NAMALWA (cell line): ENCODE data around the gene FHIT.

Experiments used
- DNase-seq: peaks from one replicate; pipeline ENCODE4 v3.0.0-alpha.2; 2015; ENCODE audit warnings: low spot score

The FHIT gene

DNA sequence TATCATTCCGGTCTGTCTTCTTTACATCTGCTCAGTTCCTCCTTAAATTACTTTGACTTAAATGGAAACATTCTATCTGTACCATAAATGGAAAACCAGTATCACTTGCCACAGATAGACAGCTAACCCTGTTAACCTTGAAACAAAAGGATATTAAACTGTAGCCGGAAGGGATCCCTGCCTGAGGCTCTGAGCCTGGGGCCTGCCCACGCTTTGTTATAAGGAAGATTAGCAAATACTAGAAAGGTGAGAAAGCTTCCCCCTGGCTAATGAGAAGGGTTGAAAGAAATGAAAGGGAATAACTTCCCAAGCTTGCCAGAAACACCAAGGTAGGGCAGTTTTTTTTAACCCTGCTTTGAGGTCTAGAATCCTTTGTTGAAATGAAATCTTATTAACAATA lies 927.6 kb downstream of the FHIT start:
- no peak for DNase-seq

DNA sequence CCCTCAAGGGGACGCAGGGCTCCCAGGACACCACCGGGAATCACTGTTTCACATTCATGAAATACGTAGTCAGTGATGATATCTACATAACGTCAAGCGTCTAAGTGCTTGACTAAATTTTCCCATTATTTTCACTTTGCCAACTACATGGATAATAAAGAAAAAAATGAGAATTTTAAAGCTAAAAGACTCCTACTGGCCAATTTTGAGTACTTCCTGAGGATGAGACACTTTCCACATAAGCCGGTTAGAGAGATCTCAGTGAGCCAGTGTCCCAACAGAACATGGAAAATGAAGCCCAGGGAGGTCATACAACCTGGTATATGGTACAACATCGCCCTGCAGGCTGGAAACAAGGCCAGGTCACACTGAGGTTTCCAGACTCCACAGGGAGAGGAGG lies 928.1 kb downstream of the FHIT start:
- DNase-seq: no peak

DNA sequence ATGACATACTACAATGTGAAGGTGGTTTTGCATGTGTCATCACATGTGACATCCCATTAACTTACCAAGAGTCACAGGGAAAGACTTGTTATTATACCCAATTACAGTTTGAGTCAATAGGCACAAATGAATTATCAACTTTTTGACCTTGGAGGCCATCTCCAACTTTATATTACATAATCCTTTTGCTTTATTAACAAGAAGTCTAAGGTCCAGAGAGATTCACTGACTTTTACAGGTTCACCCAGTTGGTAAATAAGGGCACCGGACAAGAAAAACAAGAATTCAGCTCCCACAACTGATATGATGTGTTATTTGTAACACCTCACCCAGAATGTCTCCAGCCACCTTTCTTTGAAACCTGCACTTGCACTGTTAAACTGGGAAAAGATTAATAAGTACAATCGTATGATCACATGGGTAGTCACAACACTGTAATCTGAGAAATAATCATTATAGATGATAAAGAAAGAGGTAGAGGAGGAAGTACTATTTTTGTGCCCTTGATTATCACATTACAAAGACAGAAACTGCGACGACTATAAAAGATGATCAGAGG lies 928.9 kb downstream of the FHIT start:
- DNase-seq: no peak

DNA sequence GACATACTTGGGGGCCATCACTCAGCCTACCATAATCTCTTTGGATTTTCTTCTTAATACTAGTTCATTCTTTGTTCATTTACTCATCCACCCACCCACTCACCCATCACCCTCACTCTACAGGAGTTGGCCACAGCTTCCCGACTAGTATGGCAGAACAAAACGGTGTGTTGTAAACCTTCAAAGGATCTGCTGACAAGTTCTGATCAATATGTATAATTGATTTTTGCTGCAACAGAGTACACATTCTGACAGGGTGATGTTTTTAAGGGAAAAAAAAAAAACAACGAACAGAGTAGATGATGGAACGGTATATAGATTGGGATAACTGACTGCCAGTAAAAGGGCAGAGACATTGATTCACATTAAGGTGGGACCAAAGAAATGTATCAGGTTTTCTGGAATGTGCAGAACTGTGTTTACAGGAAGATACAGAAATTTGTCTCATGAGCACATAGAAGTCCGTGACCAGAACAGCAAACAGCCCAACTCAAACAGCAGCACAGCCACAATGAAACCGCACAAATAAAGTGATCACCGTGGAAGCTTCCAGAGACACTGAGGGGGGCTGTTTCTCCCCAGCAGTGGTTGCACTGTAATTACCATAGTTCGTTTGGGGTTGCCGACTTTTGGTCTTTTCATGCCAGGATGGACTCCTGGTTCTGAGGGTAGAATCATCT lies 931.9 kb downstream of the FHIT start:
- DNase-seq: no peak

DNA sequence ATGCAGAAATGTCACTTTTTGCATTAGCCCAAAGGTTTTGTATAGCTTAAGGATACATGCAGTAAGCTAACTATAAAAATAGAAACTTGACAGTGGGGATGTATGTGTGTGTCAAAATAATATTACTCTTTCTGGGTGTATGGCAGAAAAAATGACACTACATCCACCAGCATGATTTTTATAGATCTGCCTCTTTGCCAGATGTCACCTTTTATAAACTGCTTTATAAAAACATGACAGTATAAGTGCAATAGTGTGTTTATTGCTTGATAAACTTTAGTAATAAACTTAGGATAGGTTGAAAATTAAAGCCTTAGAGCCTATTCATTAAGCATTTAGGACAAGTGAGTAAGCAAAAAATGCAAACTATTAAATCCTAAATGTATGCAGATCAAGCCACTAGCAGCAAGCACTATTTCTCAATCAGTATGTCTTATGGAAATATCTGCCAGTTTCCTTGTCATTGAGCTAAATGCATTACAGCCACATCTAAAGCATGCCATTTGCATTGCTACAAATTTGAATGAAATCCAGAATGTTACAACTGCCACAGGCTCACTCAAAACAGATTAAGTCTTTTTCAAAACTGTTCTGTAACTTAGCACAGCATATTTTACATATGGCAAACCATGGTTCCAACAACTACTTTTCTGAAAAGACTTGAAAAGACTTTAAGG lies 935.0 kb downstream of the FHIT start:
- DNase-seq: no peak

DNA sequence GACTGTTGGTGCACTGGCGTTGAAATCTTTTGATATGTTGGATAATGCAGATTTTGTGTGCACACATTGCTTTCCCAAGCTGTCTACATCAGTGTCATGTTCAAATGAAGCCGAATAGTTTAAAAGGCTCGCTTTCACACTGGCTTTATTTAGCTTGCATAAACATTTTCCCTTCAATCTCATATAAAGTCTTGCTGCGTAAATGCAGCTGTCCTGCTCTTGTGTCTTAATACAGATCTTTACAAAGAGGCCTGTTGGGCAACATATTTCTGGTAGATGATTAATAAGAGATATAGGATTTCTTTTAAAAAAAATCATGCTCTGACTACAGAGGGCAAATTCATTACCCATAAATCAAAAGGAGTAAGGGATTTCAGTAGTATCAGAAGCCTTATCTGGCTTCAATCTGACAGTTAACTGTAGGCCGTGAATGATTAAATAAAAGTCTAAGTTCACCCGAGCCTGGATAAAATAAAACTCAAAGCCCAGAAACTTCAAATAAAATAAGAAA lies 937.2 kb downstream of the FHIT start:
- no peak for DNase-seq

DNA sequence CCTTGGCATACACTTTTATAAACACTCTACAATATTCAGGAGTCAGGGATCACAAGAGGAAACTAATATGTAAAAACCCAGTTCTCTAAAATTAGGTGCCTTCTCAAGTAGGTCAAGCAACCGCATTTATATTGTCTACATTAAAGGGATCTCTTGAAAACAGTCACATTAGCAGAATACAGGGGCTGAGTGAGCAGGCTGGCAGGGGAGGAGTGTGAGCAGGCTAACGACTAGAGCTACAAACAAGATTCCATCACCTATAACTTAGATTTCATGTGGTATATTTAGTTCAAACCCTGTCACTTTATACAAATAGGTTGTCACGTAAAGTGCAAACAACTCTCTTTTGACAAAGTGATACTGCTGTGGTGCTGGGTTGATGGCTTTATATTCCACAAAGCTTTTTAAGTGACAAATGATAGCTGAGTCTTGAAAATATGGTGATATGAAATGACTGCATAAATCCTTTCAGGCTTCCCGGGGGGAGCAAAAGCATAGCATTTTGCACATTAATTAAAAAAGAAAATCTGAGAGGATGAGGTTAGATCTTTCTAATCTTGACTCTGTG lies 937.9 kb downstream of the FHIT start:
- no peak for DNase-seq

DNA sequence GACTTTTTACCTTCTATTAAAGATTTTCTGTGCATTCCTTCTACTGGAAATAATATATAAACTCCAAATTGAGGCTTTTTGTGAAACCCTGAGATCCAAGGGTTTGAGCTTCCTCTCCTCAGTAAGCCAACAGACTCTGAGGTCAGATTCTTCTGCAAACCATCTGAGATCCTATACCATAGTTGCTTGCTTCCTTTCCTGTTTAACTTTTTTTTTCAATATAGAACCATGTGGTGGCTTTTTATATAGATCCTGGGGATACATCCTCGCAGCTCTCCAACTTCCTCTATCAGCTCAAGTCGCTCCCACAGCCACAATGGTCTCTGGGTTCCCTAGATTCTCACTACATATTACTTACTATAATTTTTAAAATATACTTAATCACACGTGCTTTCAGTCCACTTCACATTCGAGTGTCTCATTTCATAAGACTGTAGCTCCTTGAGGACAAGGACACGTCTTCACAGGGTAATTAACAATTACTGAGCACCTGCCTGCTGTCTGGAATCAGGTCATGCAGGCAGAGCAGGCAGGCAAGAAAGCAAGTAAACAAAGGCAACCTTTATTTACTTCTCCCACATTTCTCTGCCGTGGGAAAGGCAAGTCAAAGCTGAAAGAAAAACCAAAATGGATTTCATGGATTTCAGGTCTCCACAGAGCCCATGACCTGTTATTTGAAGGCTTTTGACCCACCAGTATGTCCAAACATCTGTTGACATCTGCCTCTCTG lies 941.5 kb downstream of the FHIT start:
- no peak for DNase-seq

DNA sequence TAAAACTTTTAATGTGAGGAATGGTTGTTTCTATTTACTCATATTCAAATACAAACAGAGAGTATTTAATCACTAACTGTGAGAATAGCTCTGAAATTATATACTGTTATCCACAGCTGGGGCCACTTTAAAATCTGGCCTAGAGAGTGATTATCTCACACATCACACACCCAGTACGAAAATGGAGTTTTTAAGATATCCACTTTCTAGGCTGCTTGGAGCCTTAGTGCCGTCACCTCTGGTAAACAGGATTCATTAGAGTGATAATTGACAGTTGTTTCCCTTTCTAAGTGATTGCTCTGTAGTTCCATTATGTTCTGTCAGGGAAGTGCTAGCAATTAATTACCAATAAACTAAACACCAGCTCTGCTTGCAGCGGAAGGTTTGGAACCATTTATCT lies 942.4 kb downstream of the FHIT start:
- DNase-seq: no peak

DNA sequence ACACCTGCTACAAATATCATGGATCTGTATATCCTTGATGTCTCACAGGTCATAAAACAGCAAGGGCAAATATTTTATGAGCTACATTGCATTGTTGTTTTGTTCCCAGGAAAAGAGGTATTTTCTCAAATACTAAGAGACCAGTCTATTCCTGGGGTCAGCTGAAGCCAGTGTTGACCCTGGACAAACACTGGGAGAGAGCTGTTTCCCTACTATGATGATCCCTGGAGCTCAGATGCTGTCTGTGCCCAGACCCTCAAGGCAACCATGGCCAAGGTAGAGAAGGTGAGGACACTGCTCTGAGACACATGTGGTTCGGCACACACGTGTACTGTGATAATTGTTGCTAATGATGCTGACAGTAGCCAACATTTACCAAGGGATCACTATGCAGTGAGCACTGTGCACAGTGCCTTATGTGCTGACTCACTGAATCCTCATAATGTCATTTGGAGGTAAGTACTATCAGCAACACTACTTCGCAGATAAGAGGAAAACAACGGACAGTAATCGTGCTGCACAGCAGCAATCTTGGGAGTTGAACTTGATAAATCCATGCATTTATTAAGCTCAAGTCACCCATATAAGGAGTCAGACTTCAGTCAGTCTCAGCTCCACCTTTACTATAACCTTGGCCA lies 943.6 kb downstream of the FHIT start:
- no peak for DNase-seq

DNA sequence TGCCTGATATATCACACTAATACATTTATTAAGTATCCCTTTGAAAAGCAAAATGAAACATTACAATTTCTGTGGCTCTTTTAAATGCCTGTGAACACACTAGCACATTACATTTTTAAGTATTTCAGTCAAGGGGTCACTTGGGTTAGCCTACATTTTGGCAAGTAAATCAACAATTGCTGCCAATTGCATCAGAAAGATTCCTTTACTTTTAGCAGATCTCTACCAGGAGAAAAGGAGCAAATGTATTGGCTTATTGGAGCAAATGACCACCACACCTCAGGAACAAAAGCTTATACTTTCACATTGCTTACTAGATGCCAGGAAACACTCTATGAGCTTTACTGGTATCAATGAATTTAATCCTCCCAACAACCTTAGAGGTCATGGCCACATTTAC lies 947.1 kb downstream of the FHIT start:
- DNase-seq: no peak

DNA sequence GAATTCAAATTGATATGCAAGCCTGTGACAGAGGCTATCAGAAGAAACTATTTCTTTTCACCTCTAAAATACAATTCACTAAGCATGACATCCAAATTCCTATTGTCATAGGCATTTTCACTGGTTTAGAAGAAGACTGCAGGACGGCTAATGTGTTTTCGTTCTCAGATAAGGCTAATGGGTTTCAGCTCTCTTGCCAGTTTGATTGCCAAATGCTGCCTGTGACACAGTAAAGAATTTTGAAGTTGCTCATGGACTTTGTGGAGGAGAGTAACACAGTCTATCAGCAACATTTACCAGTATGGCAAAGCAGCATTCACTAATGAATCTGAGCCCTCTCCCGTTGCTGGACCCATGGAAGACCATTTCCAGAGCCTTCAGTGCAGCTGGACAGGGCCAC lies 948.1 kb downstream of the FHIT start:
- no peak for DNase-seq

DNA sequence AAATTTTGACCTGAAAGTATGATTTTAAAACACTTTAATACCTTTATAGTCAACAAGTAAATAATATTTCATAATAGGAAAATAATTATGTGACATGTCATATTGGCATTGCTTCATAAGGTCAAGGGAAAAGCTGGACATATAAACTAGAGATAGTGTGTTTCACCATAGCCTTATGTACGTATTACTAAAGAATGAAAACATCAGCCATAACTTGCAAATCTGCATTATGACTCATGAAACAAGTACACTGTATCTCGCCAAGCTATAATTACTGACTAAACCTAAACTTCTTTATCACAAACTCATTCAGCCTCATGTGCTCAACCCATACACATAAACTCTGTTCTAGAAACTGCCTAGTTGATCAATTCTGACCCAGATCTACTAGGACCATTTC lies 950.1 kb downstream of the FHIT start:
- DNase-seq: no peak

DNA sequence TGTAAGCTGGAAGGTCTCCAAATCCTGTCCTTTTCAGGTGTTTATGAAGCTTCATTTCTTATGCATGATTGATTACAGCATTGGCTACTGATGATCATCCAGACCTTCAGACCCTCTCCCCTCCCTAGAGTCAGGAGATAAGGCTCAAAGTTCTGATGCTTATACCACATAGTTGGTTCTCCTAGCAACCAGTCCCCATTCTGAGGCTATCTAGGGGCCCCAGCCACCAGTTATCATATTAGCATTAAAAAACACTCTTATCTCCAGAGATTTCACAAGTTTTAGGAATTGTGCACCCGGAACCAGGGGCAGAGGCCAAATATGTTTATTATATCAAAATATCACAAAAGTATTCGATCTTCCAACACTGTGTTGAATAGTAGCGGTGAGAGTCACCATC lies 953.1 kb downstream of the FHIT start:
- DNase-seq: no peak

DNA sequence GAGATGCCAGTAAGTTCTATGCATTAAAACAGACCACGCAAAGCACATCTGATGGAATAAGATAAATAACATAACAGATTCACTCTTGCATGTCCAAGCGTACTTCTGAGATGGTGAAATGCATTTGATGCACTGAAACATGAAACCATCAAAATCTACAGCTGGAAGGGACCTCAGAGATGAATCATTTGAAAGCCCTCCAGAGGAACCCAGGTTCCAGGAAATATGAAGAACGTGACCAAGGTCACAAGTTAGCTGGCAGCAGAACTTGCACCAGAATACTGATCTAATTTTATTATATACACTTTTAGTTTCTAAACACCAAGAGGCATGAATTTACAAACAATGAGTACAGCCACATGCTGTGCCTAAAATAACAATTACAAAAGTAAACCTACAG lies 957.1 kb downstream of the FHIT start:
- DNase-seq: peak; percentile 6

DNA sequence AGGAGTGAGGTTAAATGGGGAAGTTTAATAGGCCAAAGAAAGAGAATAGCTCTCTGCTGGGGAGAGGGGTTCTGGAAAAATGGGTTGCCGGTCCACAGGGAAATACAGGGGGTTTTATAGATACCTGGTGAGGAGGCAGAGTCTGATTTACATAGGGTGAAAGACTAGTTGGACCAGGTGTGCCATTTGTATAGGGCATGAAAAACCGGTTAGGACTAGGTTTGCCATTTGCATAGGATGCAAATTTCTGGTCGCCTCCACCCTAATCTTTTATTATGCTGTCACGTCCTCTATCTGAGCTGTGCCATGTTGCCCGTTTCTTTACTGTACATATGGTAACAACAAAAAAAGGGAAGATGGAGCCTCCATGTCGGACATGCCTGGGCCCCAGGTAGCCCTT lies 960.1 kb downstream of the FHIT start:
- no peak for DNase-seq

DNA sequence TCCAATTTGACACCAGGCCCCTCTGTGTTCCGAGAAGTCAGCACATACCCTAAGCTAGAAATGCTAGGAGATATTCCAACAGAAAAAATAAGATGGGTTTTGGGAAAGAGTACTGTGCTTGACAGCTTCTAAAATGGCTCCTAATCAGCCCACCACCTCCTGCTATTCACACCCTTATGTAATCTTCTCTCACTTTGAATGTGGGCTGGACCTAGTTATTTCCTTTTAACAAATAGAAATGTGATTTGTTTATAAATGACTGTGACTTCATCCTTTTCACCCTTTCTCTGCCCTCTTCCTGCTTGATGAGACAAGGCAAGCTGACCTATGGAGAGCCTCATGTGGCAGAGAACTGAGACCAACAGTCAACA lies 961.1 kb downstream of the FHIT start:
- no peak for DNase-seq

DNA sequence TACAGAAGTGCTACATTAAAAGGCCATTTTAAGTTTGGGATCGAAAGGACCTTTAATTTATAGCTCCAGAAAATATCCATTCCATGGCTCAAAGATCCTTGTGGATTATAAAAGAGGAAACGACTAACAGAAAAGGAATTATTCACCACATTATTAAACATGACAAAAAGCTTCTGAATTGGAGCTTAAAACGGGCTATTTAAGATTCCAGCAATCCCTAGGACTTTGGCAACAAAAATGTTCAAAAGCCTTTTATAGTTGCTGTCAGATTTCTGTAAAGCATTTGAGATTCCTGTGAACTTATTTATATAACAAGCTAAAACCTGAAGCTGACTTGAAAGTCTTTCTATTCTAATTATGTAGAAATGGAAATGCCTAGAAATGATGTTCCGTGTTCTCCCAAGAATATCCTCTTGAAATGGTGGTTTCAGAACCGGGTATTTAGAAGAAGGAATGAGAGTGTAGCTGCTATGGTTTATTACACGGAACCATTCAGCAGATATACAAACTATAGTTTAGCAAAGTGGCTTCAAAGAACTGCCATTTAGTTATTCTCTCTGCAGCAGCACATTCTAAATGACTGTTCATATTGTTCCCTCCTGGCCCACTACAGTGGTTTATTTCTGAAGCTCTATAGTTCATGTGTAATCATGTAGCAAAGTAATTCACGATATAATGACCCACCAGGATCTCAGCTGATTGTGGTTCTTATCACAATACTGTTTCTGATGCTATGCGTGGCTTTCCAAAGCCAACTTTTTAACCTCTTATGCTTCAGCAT lies 961.7 kb downstream of the FHIT start:
- no peak for DNase-seq

DNA sequence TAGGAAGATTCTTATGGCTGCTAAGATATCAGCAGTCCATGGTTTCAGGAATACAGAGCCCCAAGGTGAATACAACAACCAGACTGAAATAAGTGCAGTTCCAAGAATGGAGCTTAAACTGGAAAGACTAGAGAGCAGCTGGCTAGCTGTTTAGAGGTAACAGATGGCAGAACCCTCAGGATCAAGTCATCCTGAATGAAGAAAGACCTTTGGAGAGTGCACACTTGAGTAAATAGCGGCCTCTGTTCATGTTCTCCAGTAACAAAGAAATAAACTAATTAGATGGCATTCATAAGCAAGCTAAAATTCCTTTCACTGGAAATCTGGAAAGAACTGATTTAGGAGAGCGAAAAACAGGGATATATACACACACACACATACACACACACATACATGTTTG lies 968.4 kb downstream of the FHIT start:
- DNase-seq: no peak

DNA sequence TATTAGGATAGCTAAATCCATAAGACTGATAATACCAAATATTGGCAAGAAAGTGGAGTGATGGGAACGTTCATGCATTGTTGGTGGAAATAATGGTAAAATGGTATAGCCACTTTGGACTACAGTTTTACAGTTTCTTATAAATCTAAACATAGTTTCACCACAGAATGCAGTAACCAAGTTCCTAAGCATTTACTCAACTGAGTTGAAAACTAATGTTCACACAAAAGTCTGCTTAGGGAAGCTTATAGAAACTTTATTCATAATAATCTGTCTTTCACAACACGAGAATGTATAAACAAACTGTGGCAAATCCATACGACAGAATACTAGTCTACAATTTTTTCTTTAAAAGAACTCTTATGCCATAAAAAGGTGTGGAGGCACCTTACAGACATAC lies 969.3 kb downstream of the FHIT start:
- DNase-seq: no peak

DNA sequence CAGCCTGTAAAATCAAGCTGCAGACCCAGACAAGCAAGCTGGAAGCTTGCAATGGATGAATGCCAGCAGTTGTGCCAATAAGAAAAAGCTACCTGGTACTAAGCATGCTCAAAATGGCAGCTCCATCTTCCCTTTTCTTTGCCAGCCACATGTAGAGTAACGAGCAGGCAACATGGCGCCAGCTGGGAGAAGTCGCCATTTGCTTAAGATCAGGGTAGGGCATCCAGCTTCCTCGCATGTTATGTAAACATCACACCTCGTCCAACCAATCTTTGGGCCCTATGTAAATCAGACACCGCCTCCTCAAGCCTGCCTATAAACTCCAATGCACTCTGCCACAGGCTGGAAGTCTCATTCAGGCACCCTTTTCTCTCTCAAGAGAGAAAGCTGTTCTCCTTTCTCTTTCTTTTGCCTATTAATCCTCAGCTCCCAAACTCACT lies 973.9 kb downstream of the FHIT start:
- DNase-seq: no peak
